BLaER1 treated with 17β-estradiol and CSF1 and Interleukin-3, amounts not matched to agents 10 nM and 100 nM (cell line): ENCODE data around the gene SNX3.

ENCODE experiments used
- H3K27ac ChIP-seq, 11 experiments: shearing (Covaris generic); formaldehyde crosslinking; 2 replicates each; pipeline ENCODE4 v1.8.1; 2022
- H3K27me3 ChIP-seq, 11 experiments: shearing (Covaris generic); formaldehyde crosslinking; 2 replicates each; pipeline ENCODE4 v1.8.1; 2022
- H3K36me3 ChIP-seq, 11 experiments: shearing (Covaris generic); formaldehyde crosslinking; 2 replicates each; pipeline ENCODE4 v1.8.1; 2022
- H3K4me1 ChIP-seq, 10 experiments: shearing (Covaris generic); formaldehyde crosslinking; 2 replicates each; pipeline ENCODE4 v1.8.1; 2022
- H3K4me2 ChIP-seq, 11 experiments: shearing (Covaris generic); formaldehyde crosslinking; 2 replicates each; pipeline ENCODE4 v1.8.1; 2022
- H3K4me3 ChIP-seq, 10 experiments: shearing (Covaris generic); formaldehyde crosslinking; 2 replicates each; pipeline ENCODE4 v1.8.1; 2022
- H3K9ac ChIP-seq, 11 experiments: shearing (Covaris generic); formaldehyde crosslinking; 2 replicates each; pipeline ENCODE4 v1.8.1; 2022
- H3K9me3 ChIP-seq, 11 experiments: shearing (Covaris generic); formaldehyde crosslinking; replicated peaks in 1 of 11; 2 replicates each; pipeline ENCODE4 v1.8.1; 2022
- H4K20me1 ChIP-seq, 11 experiments: shearing (Covaris generic); formaldehyde crosslinking; 2 replicates each; pipeline ENCODE4 v1.8.1; 2022
- Cebpa-rat ChIP-seq, 11 experiments: shearing (Covaris generic); IDR thresholded peaks; 2 replicates each; pipeline ENCODE4 v1.8.1; 2022

The SNX3 gene

GRCh38 chr6:108163644-108164542, 96.9 kb downstream of the SNX3 start:
- 0 out of 22 replicates have a peak overlapping the region, but pooled peaks of 1 of the 11 experiments have one; percentile 7 for H3K4me2 ChIP-seq

GRCh38 chr6:108163267-108163643, 97.6 kb downstream of the SNX3 start:
- Histone ChIP-seq H3K9ac (no peak overlapping the region), H3K36me3 (no peaks in the 10 kb centered on the region), H3K4me1 (peaks cover 0 to 9% (median 5%) of the 10 kb centered on the region in 10 experiments; a peak in 12 of 20 replicates), H3K4me2 (no peak overlapping the region), H4K20me1 (peaks cover 0 to 88% (median 41%) of the 10 kb centered on the region in 11 experiments; a peak in 17 of 22 replicates), H3K4me3 (no peak overlapping the region), H3K27me3 (peaks cover 100% of the 10 kb centered on the region in 11 experiments), H3K27ac (no peak overlapping the region), H3K9me3 (peaks cover 22 to 56% (median 39%) of the 10 kb centered on the region in 11 experiments; a peak in 20 of 22 replicates)
- no peak for TF ChIP-seq Cebpa-rat (IDR thresholded peaks at IDR 0.05)

More at GRCh38 chr6:108163644-108164542, 96.9 kb downstream of the SNX3 start:
- Histone ChIP-seq H3K4me3 (no peak overlapping the region), H3K36me3 (no peaks in the 10 kb centered on the region), H3K27ac (no peak overlapping the region), H3K9me3 (peaks cover 24 to 59% (median 39%) of the 10 kb centered on the region in 11 experiments; a peak in 19 of 22 replicates), H3K9ac (no peak overlapping the region), H3K27me3 (peaks cover 100% of the 10 kb centered on the region in 11 experiments), H3K4me1 (peaks cover 0 to 13% (median 9%) of the 10 kb centered on the region in 10 experiments; a peak in 12 of 20 replicates), H4K20me1 (peaks cover 0 to 88% (median 48%) of the 10 kb centered on the region in 11 experiments; a peak in 17 of 22 replicates)
- TF ChIP-seq Cebpa-rat (IDR thresholded peaks at IDR 0.05): no peak

GRCh38 chr6:108161724-108162282, 99.0 kb downstream of the SNX3 start:
- H4K20me1 ChIP-seq: peaks cover 0 to 88% (median 39%) of the 10 kb centered on the region in 11 experiments; a peak in 16 of 22 replicates
- peaks cover 100% of the 10 kb centered on the region in 11 experiments for H3K27me3 ChIP-seq
- H3K9me3 ChIP-seq: peaks cover 16 to 54% (median 38%) of the 10 kb centered on the region in 11 experiments; a peak in 20 of 22 replicates
- TF ChIP-seq Cebpa-rat (IDR thresholded peaks at IDR 0.05): no peak
- no peak overlapping the region for H3K9ac ChIP-seq
- no peak overlapping the region for H3K27ac ChIP-seq
- H3K4me3 ChIP-seq: no peak overlapping the region
- H3K36me3 ChIP-seq: no peaks in the 10 kb centered on the region
- H3K4me2 ChIP-seq: no peak overlapping the region
- peaks cover 0 to 9% (median 6%) of the 10 kb centered on the region in 10 experiments; a peak in 11 of 20 replicates for H3K4me1 ChIP-seq
